ENCODE data around the gene GALNT18.

GALNT18 gene

DNA sequence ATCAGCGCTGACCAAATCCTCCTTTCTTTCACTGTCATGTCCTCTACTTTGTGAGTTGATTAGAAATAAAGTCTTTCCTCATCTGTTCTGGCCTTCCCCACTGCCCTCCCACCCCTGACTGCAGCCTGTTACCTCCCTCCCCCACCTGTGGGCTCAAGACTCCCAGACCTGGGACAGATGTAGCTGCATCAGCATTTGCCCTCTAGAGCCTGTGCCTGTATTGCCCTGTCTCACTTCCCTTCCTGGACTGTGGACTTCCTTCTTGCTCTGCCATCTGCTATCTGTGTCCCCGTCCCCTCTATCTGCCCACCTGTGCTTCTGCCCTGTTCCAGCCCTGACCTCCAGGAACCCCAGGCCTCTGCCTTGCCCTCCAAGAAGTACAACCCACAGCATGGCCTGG is 122.5 kb downstream of the GALNT18 start:
- no peaks in the 10 kb centered on the region for H3K27me3 ChIP-seq (ENCODE audit: insufficient read depth, low read depth)

DNA sequence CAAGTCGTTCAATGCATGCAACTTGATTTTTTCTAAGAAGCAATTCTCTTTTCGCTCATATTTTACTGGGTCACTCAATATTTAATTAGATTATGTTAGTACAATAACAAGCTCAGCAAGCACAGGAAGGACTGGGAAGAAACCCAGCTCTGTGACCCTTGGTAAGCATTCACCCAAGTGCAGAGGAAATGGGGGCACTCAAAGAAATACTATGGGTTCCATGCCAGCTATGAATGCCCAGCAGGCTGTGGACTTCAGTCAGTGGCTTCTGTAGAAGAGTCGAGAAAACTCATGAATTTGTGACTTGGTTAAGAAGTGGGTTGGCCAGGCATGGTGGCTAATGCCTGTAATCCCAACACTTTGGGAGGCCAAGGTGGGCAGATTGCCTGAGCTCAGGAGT is 123.6 kb downstream of the GALNT18 start:
- Histone ChIP-seq H3K36me3 (ENCODE audit: insufficient read depth) (no peaks in the 10 kb centered on the region), H3K79me2 (ENCODE audit: insufficient read depth, low read depth) (no peaks in the 10 kb centered on the region), H3K27me3 (ENCODE audit: insufficient read depth, low read depth) (no peaks in the 10 kb centered on the region), H4K20me1 (ENCODE audit: insufficient read depth) (no peaks in the 10 kb centered on the region), H2AFZ (ENCODE audit: low read depth) (no peak overlapping the region), H3K9ac (no peak overlapping the region), H3K4me1 (ENCODE audit: low read depth, poor library complexity, severe bottlenecking) (peaks cover 11% of the 10 kb centered on the region), H3K4me3 (IDR thresholded peaks at IDR 0.05; ENCODE audit: insufficient read depth, low read depth, low read length) (no peak overlapping the region), H3K27ac (no peak overlapping the region), H3K4me2 (no peak overlapping the region)
- TF ChIP-seq, protein P1, sequence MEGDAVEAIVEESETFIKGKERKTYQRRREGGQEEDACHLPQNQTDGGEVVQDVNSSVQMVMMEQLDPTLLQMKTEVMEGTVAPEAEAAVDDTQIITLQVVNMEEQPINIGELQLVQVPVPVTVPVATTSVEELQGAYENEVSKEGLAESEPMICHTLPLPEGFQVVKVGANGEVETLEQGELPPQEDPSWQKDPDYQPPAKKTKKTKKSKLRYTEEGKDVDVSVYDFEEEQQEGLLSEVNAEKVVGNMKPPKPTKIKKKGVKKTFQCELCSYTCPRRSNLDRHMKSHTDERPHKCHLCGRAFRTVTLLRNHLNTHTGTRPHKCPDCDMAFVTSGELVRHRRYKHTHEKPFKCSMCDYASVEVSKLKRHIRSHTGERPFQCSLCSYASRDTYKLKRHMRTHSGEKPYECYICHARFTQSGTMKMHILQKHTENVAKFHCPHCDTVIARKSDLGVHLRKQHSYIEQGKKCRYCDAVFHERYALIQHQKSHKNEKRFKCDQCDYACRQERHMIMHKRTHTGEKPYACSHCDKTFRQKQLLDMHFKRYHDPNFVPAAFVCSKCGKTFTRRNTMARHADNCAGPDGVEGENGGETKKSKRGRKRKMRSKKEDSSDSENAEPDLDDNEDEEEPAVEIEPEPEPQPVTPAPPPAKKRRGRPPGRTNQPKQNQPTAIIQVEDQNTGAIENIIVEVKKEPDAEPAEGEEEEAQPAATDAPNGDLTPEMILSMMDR (conservative IDR thresholded peaks at IDR 0.05; ENCODE audit: low read depth, low read length), result no peak

More for the DNA sequence above, 122.5 kb downstream of the GALNT18 start:
- H3K4me2 ChIP-seq, result no peak overlapping the region
- TF ChIP-seq, protein P1 (conservative IDR thresholded peaks at IDR 0.05; ENCODE audit: low read depth, low read length), result no peak
- H3K36me3 ChIP-seq (ENCODE audit: insufficient read depth), result no peaks in the 10 kb centered on the region
- no peak overlapping the region for H3K9ac ChIP-seq
- no peak overlapping the region for H3K4me3 ChIP-seq (IDR thresholded peaks at IDR 0.05; ENCODE audit: insufficient read depth, low read depth, low read length)
- H3K4me1 ChIP-seq (ENCODE audit: low read depth, poor library complexity, severe bottlenecking), result peaks cover 11% of the 10 kb centered on the region
- no peaks in the 10 kb centered on the region for H4K20me1 ChIP-seq (ENCODE audit: insufficient read depth)
- no peak overlapping the region for H3K27ac ChIP-seq
- no peak overlapping the region for H2AFZ ChIP-seq (ENCODE audit: low read depth)
- H3K79me2 ChIP-seq (ENCODE audit: insufficient read depth, low read depth), result 0 out of 2 replicates have a peak, but pooled peaks cover 6% of the 10 kb centered on the region

DNA sequence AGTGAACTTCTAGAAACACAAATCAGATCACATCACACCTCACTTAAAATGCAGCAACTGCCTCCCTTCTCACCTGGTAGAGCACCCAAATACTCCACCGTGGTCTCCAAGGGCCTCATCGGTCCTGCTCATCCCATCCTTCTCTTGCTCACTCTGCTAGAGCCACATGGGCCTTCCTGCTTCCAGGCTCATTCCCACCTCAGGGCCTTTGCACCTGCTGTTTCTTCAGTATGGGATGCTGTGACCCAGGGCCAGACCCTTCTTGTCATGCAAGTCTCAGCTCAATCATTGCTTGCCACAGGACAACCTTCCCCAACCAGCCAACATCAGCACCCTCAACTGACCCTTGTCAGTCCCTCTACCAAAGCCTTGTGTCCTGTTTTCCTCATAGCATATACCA is 124.9 kb downstream of the GALNT18 start:
- H3K79me2 ChIP-seq (ENCODE audit: insufficient read depth, low read depth), result no peaks in the 10 kb centered on the region
- no peaks in the 10 kb centered on the region for H4K20me1 ChIP-seq (ENCODE audit: insufficient read depth)
- peaks cover 11% of the 10 kb centered on the region for H3K4me1 ChIP-seq (ENCODE audit: low read depth, poor library complexity, severe bottlenecking)
- H3K9ac ChIP-seq, result no peak overlapping the region
- no peak overlapping the region for H3K4me3 ChIP-seq (IDR thresholded peaks at IDR 0.05; ENCODE audit: insufficient read depth, low read depth, low read length)
- H3K36me3 ChIP-seq (ENCODE audit: insufficient read depth), result no peaks in the 10 kb centered on the region
- no peak overlapping the region for H2AFZ ChIP-seq (ENCODE audit: low read depth)
- H3K4me2 ChIP-seq, result no peak overlapping the region
- TF ChIP-seq, protein P1 (conservative IDR thresholded peaks at IDR 0.05; ENCODE audit: low read depth, low read length), result no peak
- no peak overlapping the region for H3K27ac ChIP-seq
- H3K27me3 ChIP-seq (ENCODE audit: insufficient read depth, low read depth), result no peaks in the 10 kb centered on the region

DNA sequence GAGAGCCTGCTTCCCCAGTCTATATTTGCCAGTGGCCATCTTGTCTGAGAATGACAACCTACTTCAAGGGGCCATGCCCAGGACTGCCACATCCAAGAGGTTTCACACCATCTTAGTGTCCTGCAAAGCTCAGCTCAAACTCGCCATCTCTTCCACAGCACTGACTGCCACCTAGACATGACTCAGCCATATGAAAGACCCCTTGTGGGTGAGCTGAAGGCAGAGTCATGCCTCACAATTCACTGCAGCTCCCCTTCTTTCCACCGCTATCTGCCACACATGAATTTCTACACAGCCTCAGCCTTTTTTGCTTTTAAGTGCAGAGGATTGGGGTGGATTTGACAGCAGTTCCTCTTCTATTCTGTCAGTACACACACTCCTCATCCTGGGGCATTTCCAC is 127.5 kb downstream of the GALNT18 start:
- Histone ChIP-seq H3K4me2 (no peak overlapping the region), H3K27ac (no peak overlapping the region), H3K27me3 (ENCODE audit: insufficient read depth, low read depth) (no peaks in the 10 kb centered on the region), H4K20me1 (ENCODE audit: insufficient read depth) (no peaks in the 10 kb centered on the region), H3K4me1 (ENCODE audit: low read depth, poor library complexity, severe bottlenecking) (peaks cover 2% of the 10 kb centered on the region), H3K79me2 (ENCODE audit: insufficient read depth, low read depth) (no peaks in the 10 kb centered on the region), H2AFZ (ENCODE audit: low read depth) (no peak overlapping the region), H3K9ac (no peak overlapping the region), H3K36me3 (ENCODE audit: insufficient read depth) (no peaks in the 10 kb centered on the region), H3K4me3 (IDR thresholded peaks at IDR 0.05; ENCODE audit: insufficient read depth, low read depth, low read length) (no peak overlapping the region)
- TF ChIP-seq, protein P1 (conservative IDR thresholded peaks at IDR 0.05; ENCODE audit: low read depth, low read length), result no peak

Data from KMS-11 (cell line).